RWPE1 (cell line): Measurements from ENCODE around the gene CCDC192.

Experiments
- CTCF ChIA-PET: fragments of 350-600 bp; sonication (Branson Sonifier 250); formaldehyde crosslinking; extraction: SDS; loops from one replicate; lab custom pipeline; 2021; lab: Yijun Ruan, JAX
- POLR2A ChIA-PET: fragments of 400-600 bp; formaldehyde crosslinking; extraction: SDS; loops from one replicate; lab custom pipeline; 2020; ENCODE audit warnings: antibody characterized with exemption; ENCODE audit not compliant: low non-redundant PET; lab: Yijun Ruan, JAX
- DNase-seq: peaks from one replicate; pipeline ENCODE4 v3.0.0; 2012; ENCODE audit warnings: low spot score
- H3K27ac ChIP-seq: fragments of 450-650 bp; 2 replicates; pipeline ENCODE4 v1.5.1; 2017
- TF ChIP-seq, protein P1 (sequence below): fragments of 450-650 bp; conservative IDR thresholded peaks from 2 replicates; pipeline ENCODE4 v1.5.1; 2017; ENCODE audit warnings: low read depth, mild to moderate bottlenecking

Gene CCDC192

DNA sequence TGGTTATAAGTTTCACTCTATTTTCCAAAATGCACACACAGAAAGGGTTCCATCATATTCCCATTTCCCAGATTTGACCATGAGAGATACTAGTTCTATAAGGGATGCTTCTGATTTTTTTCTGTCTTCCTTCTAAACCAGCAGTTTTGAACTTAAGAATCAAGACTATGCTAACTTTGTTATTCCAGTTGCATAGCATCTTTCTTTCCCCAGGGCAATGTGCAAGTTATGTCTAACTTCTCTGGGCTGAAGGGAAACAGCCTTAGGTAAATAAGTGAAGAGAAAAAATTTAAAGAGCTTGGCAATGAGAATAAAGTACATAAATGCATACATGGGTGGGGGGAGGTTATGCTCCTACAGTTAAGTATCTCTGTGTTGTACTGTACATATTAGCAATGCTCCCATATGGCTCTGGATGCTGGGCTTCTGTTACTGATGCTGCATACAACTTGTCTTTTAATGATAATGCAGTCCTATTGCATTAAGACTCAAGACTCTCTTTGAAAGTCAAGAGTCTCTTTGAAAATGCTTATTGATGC lies 254.6 kb downstream of the CCDC192 start:
- no peak for DNase-seq
- TF ChIP-seq, protein P1, sequence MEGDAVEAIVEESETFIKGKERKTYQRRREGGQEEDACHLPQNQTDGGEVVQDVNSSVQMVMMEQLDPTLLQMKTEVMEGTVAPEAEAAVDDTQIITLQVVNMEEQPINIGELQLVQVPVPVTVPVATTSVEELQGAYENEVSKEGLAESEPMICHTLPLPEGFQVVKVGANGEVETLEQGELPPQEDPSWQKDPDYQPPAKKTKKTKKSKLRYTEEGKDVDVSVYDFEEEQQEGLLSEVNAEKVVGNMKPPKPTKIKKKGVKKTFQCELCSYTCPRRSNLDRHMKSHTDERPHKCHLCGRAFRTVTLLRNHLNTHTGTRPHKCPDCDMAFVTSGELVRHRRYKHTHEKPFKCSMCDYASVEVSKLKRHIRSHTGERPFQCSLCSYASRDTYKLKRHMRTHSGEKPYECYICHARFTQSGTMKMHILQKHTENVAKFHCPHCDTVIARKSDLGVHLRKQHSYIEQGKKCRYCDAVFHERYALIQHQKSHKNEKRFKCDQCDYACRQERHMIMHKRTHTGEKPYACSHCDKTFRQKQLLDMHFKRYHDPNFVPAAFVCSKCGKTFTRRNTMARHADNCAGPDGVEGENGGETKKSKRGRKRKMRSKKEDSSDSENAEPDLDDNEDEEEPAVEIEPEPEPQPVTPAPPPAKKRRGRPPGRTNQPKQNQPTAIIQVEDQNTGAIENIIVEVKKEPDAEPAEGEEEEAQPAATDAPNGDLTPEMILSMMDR: no peak
- H3K27ac ChIP-seq: no peak overlapping the region
- ChIA-PET POLR2A (no interaction called here), CTCF (no interaction called here)

DNA sequence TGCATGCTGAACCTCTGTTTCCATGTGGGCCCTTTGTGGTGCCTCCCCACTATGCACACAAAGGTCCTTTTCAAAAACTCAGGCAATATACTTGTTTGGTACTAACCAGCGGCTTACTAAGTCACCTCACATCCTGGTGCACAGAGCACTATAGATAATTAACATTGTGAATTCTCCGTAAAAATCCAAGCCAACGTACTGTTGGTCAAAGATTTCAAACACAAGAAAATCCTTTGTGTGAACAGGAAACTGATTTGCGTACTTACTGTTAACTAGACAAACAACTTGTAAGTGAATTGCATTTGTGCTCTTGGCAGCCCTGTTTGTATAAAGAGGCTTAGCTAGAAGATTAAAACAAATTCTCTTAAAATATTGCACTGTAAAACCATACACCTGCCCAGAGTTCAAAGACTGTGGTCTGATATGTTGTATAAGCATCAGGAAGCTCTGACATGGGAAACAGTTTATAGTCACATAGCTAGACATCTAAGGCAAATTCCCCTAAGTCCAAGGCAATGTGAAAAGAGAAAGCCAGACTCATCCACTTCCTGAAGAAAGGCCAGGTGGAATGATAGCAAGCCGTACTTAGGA lies 255.3 kb downstream of the CCDC192 start:
- no peak overlapping the region for H3K27ac ChIP-seq
- POLR2A ChIA-PET: no interaction called here
- DNase-seq: no peak
- TF ChIP-seq, protein P1: no peak
- CTCF ChIA-PET: no interaction called here

DNA sequence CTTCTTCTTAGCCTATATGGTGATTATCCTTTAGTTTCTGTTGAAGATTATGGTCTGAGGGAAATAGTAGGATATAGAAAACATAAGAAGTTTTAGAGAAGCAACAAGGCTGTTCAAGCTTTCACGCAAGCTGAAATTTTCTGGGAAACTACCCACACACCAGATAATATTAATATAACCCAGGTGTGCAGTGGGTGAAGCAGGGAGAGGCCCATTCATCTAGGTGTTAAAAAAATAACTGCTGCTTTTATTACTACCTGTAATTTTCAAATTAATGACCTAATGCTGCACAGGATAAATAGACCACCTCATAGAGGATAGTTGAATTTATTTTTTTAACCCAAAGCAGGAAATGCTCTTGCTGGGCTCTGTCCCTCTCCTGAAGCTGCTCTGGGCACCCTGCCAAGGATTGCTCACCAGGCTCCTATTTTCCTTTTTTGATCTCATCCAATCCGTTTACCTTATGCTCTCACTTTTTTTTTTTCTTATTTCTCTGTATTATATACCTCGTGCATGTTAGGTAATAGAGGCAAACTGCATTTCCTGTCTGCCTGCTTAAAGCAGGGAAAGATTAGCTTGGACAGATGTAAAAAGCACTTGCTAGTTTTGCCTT lies 256.1 kb downstream of the CCDC192 start:
- no peak overlapping the region for H3K27ac ChIP-seq
- peak; percentile 87 for DNase-seq
- ChIA-PET CTCF (interaction anchor here (0.9 kb wide), 1 partner anchor 23 kb away, joined by 4 read pairs; no protein-coding TSS in a partner anchor), POLR2A (no interaction called here)
- TF ChIP-seq, protein P1: no peak

DNA sequence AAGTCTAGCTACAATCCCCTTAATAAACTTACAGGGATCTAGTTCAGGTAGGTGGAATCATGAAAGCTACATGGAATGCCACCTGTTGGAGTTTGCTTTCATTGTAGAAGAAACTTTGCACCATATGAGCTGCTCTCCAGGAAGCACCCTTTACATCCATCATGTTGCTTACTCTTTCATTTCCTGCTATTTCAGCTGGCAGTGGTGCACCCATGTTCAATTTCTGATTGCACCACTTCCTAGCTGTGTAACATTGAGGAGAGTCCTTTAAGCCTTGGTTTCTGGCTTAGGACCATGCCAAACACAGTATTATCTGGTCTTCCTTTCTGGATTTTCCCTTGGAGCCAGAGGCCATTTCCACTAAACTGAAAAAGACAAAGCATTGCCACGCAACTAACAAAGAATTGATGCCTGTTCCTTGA lies 257.1 kb downstream of the CCDC192 start:
- no peak overlapping the region for H3K27ac ChIP-seq
- ChIA-PET POLR2A (no interaction called here), CTCF (interaction anchor here (0.8 to 0.9 kb wide), 2 partner anchors 22 to 78 kb away, joined by 3 to 4 read pairs; no protein-coding TSS in a partner anchor)
- TF ChIP-seq, protein P1: no peak
- no peak for DNase-seq

DNA sequence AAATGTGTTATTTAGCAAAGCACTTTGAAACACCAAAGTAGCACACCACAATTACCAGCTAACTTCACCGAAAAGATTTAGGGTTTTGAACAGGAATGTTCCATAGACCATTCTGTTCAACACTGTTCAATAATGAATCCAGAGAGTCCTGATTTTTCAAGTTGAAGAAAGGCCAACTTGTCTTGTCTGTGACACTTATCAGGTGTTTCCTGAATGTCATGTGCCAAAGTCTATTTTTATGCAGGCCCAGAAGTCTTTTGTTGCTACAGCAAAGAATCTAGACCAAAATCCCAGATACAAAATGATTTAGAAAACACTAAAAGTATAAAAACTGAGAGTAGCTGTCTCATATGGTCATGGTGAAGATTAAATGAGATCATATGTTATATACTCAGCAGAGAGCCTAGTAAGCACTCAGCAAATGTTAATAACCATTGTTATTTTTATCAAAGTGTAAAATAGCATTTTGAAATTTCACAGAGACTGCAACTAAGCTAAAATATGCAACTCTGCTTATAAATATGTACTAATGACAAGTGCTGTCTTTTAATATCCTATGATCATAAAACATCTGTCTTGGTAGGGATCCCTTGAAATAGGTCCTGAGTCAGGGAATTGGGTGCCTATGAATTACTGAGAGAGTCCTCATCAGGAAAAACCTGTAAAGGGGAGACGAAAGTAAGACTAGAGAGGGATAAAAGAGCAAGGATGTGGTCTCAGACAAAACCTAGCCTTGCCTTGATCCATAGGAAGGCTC lies 258.0 kb downstream of the CCDC192 start:
- H3K27ac ChIP-seq: no peak overlapping the region

More for the DNA sequence above, 258.0 kb downstream of the CCDC192 start:
- TF ChIP-seq, protein P1: no peak
- no peak for DNase-seq
- ChIA-PET CTCF (interaction anchor here (0.6 kb wide), 1 partner anchor 13 kb away, joined by 3 read pairs; no protein-coding TSS in a partner anchor), POLR2A (no interaction called here)
